ENCODE measurements around the gene FLT4.

Gene FLT4

DNA sequence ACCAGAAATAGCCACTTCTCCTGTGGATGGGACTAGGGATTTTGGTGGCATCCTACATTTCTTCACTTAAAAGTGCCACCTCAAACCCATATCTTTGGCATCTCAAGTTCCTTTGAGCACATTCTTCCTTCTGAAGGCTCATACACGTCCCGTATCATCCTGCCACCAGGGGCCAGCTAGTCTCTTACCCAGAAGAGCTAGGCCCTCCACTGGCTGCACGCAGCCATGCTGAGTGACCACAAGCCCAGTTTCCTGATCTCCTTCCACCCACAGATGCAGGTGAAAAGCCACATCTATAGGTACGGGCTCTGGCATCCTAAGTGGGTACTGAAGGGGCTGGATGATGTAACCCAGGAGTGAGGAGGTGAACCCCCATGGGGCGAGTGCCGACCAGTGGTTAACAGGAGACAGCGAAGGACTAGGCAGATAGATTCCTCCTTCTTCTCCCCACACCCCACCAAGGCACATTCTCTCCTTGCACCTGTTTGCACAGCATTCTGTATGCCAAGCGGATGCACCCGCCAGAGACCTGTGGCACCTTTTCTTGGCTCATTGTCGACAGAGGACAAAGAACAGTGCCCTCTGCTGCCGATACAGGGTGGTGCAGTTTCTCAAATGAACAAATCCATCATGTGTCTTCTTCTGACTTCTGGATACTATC, 43.7 kb downstream of the FLT4 start:
- DNase-seq (ENCODE audit: low read depth), result peak; percentile 55
- no peak overlapping the region for H3K4me3 ChIP-seq (ENCODE audit: low read length)
- peak; percentile 80 for TF ChIP-seq CTCF (IDR thresholded peaks at IDR 0.05; ENCODE audit: insufficient read depth, low read depth, low read length, missing control alignments)

DNA sequence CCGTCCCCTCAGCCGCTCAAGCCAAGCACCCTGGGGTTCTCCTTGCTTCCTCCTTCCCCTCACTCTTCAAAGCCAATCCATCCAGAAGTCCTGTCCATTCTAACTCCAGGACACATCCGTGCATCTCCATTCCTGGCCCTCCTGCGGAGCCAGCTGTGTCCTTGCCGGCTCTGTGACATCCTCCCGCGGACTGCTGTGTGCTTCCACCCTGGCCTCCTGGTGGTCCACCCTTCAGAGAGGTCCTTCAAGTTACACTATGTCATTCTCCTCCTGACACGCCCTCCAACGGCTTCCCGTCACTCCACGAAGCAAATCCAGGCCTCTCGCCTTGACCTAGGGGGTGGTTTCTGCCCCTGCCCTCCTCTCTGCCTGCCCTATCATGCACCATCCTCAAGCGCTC, 45.1 kb downstream of the FLT4 start:
- no peak overlapping the region for H3K4me3 ChIP-seq (ENCODE audit: low read length)
- no peak for TF ChIP-seq CTCF (IDR thresholded peaks at IDR 0.05; ENCODE audit: insufficient read depth, low read depth, low read length, missing control alignments)
- no peak for DNase-seq (ENCODE audit: low read depth)

DNA sequence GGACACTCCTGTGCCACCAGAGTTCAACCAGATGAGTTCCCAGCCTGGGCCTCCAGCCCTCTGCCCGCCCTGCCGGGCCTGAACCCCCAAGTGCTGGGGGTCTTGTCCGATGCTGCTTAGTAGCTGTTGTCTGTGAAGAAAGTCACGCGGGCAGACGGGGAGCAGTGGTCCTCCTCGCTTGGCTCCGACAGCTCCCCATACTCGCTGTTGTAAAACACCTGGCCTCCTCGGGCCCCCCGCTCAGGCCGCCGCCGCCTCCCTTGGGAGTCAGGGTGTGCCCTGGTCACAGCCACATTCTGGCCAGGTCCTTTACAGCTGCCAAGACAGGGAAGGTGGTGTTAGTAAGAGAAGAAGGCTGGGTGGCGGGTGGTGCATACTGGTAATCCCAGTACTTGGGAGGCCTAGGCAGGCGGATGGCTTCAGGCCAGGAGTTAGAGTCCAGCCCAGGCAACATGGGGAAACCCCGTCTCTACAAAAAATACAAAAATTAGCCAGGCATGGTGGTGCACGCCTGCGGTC, 46.3 kb downstream of the FLT4 start:
- H3K4me3 ChIP-seq (ENCODE audit: low read length), result no peak overlapping the region
- TF ChIP-seq CTCF (IDR thresholded peaks at IDR 0.05; ENCODE audit: insufficient read depth, low read depth, low read length, missing control alignments), result no peak
- no peak for DNase-seq (ENCODE audit: low read depth)

DNA sequence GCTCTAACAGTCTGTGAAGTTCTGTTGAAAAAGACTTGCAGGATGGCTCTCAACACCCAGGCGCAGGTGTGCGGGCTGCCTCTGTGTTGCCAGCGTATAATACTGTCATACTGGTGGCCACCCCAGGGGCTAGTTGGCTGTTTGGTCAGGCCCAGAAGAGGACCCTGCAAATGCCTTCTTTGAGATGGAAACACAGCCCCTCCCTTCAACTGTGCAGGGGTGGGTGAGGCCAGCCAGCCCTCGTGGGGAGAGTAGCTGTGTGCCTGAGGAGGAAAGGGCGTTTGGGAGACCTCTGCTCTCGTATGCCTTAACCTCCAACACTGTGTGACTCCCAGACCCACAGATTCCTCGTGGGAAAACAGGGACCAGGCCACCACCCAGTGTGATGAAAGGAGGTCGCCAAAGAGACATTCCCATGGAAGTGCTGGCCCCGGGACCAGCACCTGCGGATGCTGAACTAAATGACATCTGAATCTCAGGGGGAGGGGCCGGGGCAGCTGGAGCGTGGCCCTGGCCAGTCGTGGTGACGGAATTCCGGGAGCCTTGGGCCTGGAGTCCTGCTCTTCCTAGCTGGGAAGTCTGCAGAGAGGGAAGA, 46.8 kb downstream of the FLT4 start:
- TF ChIP-seq CTCF (IDR thresholded peaks at IDR 0.05; ENCODE audit: insufficient read depth, low read depth, low read length, missing control alignments), result no peak
- H3K4me3 ChIP-seq (ENCODE audit: low read length), result no peak overlapping the region
- no peak for DNase-seq (ENCODE audit: low read depth)

- no peak overlapping the region for H3K4me3 ChIP-seq (ENCODE audit: low read length)
- TF ChIP-seq CTCF (IDR thresholded peaks at IDR 0.05; ENCODE audit: insufficient read depth, low read depth, low read length, missing control alignments), result no peak
- no peak for DNase-seq (ENCODE audit: low read depth)
Measured at GRCh38 chr5:180601591-180602480, 47.6 kb downstream of the FLT4 start.

GRCh38 chr5:180600554-180601041, 48.8 kb downstream of the FLT4 start:
- TF ChIP-seq CTCF (IDR thresholded peaks at IDR 0.05; ENCODE audit: insufficient read depth, low read depth, low read length, missing control alignments), result no peak
- H3K4me3 ChIP-seq (ENCODE audit: low read length), result no peak overlapping the region
- no peak for DNase-seq (ENCODE audit: low read depth)
